Esophagus muscularis mucosa (tissue), 4 donors: ENCODE data around the gene HOPX. TPM values are rescaled to one million over a fixed set of nuclear protein-coding genes. Genes with fewer than 3 reads are reported as not detected.

Experiments used
- DNase-seq: peaks from one replicate; pipeline ENCODE4 v3.0.0-alpha.2; 2017; ENCODE audit errors: extremely low spot score
- H3K27ac ChIP-seq, 4 donors: fragments of 200-600 bp; sonication (generic); replicated peaks in 1 of 4; 1 replicate in 3 of 4; 2 replicates in 1 of 4; pipeline ENCODE4 v1.5.1; 2016 to 2019; ENCODE audit warnings: mild to moderate bottlenecking in 1 of 4
- H3K27me3 ChIP-seq, 4 donors: fragments of 200-600 bp; sonication (generic); one replicate each; pipeline versions ENCODE4 v1.5.1 to v1.6.0; 2016 to 2019
- H3K36me3 ChIP-seq, 4 donors: fragments of 200-600 bp; sonication (generic); one replicate each; pipeline ENCODE4 v1.5.1; 2016 to 2019
- H3K4me1 ChIP-seq, 4 donors: fragments of 200-600 bp; sonication (generic); one replicate each; pipeline ENCODE4 v1.5.1; 2016 to 2019
- H3K4me3 ChIP-seq, 4 donors: fragments of 200-600 bp; sonication (generic); 1 replicate in 2 of 4; 2 replicates in 2 of 4; pipeline ENCODE4 v1.5.1; 2016 to 2019; ENCODE audit warnings: mild to moderate bottlenecking in 4 of 4, moderate library complexity in 1 of 4
- H3K9me3 ChIP-seq, 4 donors: fragments of 200-600 bp; sonication (generic); 1 replicate in 3 of 4; 2 replicates in 1 of 4; pipeline ENCODE4 v1.5.1; 2016 to 2019
- EP300 ChIP-seq: sonication (generic); formaldehyde crosslinking; IDR thresholded peaks from one replicate; pipeline ENCODE4 v1.6.1; 2017; ENCODE audit warnings: antibody characterized with exemption
- POLR2A ChIP-seq: fragments of 450-650 bp; IDR thresholded peaks from one replicate; pipeline ENCODE4 v1.6.1; 2017; ENCODE audit warnings: antibody characterized with exemption, moderate library complexity, mild to moderate bottlenecking, low read depth
- POLR2AphosphoS5 ChIP-seq, 2 donors: sonication (generic); formaldehyde crosslinking; IDR thresholded peaks; one replicate each; pipeline ENCODE4 v1.6.1; 2017; ENCODE audit warnings: antibody characterized with exemption in 2 of 2
- WGBS: methylation state at CpG from one replicate; pipeline ENCODE4 v1.1.5; 2018; 5-methylcytosine and 5-hydroxymethylcytosine counted together
- intact Hi-C: fragments of 100-400 bp; cut with DNase I; formaldehyde crosslinking; loops from one replicate; pipeline ENCODE4 v1.15.1; 2023
- total RNA-seq, 4 donors: library from RNA; depleted of rRNA; stranded (reverse); fragments of >200 nt; gene quantifications; one replicate each; pipeline versions ENCODE4 v1.1.0 to v1.2.1, GENCODE V29; 2016
- TF ChIP-seq, protein P1 (sequence below), 3 experiments: fragments of 200-600 bp in 2 of 3; fragments of 450-650 bp in 1 of 3; sonication (generic) in 2 of 3; IDR thresholded peaks; one replicate each; pipeline ENCODE4 v1.5.1; 2017 to 2019; ENCODE audit warnings: antibody characterized with exemption in 3 of 3, mild to moderate bottlenecking in 2 of 3, moderate library complexity in 1 of 3

Gene HOPX
- total RNA-seq, 4 donors from 2014 or later = 5.1 to 11.9 (median 7.5) TPM

DNA sequence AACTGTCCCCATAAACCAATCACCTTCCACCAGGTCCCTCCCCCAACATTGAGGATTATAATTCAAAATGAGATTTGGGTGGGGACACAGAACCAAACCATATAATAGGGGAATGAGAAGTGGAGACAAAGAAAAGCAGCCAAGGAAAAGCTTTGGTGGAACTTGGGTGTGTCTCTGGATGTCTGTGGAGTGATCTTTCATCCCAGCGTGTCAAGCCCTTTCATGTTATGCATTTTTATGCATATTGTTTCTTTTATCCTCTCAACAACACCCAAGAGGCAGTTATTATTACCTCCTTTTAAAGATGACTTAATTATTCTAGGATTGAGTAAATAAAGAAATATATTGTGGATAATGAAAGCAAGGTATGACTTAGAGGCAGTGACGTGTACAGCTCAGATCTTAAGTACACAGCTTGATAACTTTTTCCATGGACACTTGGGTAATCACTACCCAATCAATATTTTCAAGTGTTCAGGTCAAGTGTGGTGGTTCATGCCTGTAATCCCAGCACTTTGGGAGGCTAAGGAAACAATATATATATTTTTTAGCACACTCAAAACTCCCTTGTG lies 42.6 kb upstream of the HOPX start:
- no peaks in the 10 kb centered on the region for H3K9me3 ChIP-seq
- H3K4me1 ChIP-seq = peaks cover 3 to 12% (median 7%) of the 10 kb centered on the region in 4 donors
- H3K36me3 ChIP-seq = no peaks in the 10 kb centered on the region
- no peaks in the 10 kb centered on the region for H3K27me3 ChIP-seq
- TF ChIP-seq POLR2A (no peak), EP300 (no peak), POLR2AphosphoS5 (IDR thresholded peaks at IDR 0.05) (no peak)
- TF ChIP-seq, protein P1, sequence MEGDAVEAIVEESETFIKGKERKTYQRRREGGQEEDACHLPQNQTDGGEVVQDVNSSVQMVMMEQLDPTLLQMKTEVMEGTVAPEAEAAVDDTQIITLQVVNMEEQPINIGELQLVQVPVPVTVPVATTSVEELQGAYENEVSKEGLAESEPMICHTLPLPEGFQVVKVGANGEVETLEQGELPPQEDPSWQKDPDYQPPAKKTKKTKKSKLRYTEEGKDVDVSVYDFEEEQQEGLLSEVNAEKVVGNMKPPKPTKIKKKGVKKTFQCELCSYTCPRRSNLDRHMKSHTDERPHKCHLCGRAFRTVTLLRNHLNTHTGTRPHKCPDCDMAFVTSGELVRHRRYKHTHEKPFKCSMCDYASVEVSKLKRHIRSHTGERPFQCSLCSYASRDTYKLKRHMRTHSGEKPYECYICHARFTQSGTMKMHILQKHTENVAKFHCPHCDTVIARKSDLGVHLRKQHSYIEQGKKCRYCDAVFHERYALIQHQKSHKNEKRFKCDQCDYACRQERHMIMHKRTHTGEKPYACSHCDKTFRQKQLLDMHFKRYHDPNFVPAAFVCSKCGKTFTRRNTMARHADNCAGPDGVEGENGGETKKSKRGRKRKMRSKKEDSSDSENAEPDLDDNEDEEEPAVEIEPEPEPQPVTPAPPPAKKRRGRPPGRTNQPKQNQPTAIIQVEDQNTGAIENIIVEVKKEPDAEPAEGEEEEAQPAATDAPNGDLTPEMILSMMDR (IDR thresholded peaks at IDR 0.05) = no peak
- no peak overlapping the region for H3K4me3 ChIP-seq
- 86% methylated on average over 2 of the region's 2 CpGs for WGBS
- H3K27ac ChIP-seq = no peak overlapping the region
- intact Hi-C loops = no loop called here
- no peak for DNase-seq

DNA sequence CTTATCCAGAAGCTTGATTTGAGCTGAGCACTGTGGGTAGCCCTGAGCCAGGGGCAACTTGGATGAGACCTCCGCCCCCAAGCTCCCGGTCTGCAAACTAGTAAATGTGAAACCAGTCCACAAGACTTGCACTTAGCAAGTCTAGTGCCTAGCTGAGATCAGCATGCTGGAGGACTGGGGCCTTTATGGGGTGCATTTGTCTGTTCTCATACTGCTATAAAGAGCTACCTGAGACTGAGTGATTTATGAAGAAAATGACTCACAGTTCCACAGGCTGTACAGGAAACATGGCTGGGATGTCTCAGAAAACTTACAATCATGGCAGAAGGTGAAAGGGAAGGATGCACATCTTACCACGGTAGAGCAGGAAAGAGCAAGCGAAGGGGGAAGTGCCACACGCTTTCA lies 42.1 kb upstream of the HOPX start:
- DNase-seq = no peak
- H3K9me3 ChIP-seq = no peaks in the 10 kb centered on the region
- no peak overlapping the region for H3K4me3 ChIP-seq
- 80% methylated on average over 5 of the region's 5 CpGs for WGBS
- H3K27ac ChIP-seq = no peak overlapping the region
- H3K36me3 ChIP-seq = no peaks in the 10 kb centered on the region
- intact Hi-C loops = no loop called here
- H3K27me3 ChIP-seq = no peaks in the 10 kb centered on the region
- H3K4me1 ChIP-seq = peaks cover under 1 to 6% (median 3%) of the 10 kb centered on the region in 4 donors
- TF ChIP-seq, protein P1 (IDR thresholded peaks at IDR 0.05) = no peak
- TF ChIP-seq POLR2A = no peak
- no peak for TF ChIP-seq POLR2AphosphoS5 (IDR thresholded peaks at IDR 0.05)
- TF ChIP-seq EP300 = no peak

DNA sequence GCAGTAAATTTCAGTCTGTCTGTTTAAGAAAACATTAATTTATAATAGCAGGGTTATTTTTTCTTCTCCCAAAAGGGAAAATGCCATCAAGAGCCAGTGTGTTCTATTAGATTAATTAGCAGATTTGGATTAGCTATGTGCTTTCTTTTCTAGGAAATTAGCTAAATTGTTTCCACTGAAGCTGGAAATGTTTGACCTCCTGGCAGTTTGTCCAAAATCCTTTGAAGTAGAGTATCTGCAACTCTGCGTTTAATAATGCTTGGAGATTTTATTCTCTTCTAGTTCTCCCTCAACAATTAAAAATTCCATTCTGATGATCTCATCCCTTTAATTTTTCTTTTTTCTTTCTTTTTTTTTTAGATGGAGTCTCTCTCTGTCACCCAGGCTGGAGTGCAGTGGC lies 27.1 kb upstream of the HOPX start:
- no peak overlapping the region for H3K4me3 ChIP-seq
- peaks cover 0 to 5% (median 0%) of the 10 kb centered on the region in 4 donors for H3K4me1 ChIP-seq
- intact Hi-C loops = no loop called here
- no peak overlapping the region for H3K27ac ChIP-seq
- TF ChIP-seq EP300 (no peak), POLR2AphosphoS5 (IDR thresholded peaks at IDR 0.05) (no peak), POLR2A (no peak)
- TF ChIP-seq, protein P1 (IDR thresholded peaks at IDR 0.05) = no peak
- no peaks in the 10 kb centered on the region for H3K9me3 ChIP-seq
- H3K27me3 ChIP-seq = no peaks in the 10 kb centered on the region
- H3K36me3 ChIP-seq = no peaks in the 10 kb centered on the region
- WGBS = 41% methylated on average over 1 of the region's 1 CpG
- no peak for DNase-seq

DNA sequence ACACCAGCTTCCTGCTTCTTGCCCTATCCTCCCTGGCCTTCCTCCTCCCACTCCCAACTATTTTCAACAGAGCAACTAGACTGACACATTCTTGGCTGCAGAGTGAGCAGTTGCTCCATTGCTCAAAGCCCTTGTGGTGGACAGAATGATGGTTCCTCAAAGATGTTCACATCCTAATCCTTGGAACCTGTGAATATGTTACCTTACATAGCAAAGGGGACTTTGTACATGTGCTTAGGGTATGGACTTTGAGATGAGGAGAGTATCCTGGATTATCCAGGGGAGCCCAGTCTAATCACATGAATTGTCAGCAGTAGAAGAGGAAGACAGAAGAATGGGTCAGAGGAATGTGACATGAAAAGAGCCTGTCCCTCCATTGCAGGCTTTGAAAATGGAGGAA lies 24.9 kb upstream of the HOPX start:
- H3K36me3 ChIP-seq = no peaks in the 10 kb centered on the region
- H3K9me3 ChIP-seq = no peaks in the 10 kb centered on the region
- H3K27ac ChIP-seq = no peak overlapping the region
- no peaks in the 10 kb centered on the region for H3K27me3 ChIP-seq
- TF ChIP-seq, protein P1 (IDR thresholded peaks at IDR 0.05) = no peak
- no peak for TF ChIP-seq POLR2A
- no peak for TF ChIP-seq POLR2AphosphoS5 (IDR thresholded peaks at IDR 0.05)
- TF ChIP-seq EP300 = no peak
- H3K4me3 ChIP-seq = no peak overlapping the region
- H3K4me1 ChIP-seq = peaks cover 0 to 5% (median 0%) of the 10 kb centered on the region in 4 donors
- intact Hi-C loops = no loop called here
- DNase-seq = no peak

DNA sequence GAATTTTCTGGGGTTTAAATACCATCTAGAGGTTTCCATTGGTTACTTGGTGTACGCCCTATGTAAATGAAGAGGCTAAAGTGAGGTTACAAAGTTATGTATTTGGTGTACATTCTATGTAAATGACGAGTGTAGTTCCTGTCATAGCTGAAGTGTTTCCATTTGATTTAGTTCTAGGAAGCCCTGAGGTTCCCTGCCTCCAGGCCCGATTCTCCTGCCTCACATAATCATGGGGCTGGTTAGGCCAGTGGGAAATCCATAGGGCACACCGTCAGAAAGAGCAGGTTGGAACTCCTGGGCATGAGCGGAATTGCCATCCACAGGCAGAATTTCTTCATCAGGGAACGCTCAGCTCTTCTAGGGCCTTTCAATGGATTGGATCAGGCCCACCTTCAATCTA lies 24.2 kb upstream of the HOPX start:
- 100% methylated on average over 6 of the region's 6 CpGs for WGBS
- H3K4me1 ChIP-seq = peaks cover 0 to 5% (median 0%) of the 10 kb centered on the region in 4 donors
- no peaks in the 10 kb centered on the region for H3K36me3 ChIP-seq
- TF ChIP-seq EP300 (no peak), POLR2A (no peak), POLR2AphosphoS5 (IDR thresholded peaks at IDR 0.05) (no peak)
- TF ChIP-seq, protein P1 (IDR thresholded peaks at IDR 0.05) = no peak
- H3K27ac ChIP-seq = no peak overlapping the region
- no peaks in the 10 kb centered on the region for H3K27me3 ChIP-seq
- H3K9me3 ChIP-seq = no peaks in the 10 kb centered on the region
- DNase-seq = no peak
- no peak overlapping the region for H3K4me3 ChIP-seq
- intact Hi-C loops = no loop called here
